ENCODE measurements around the gene FSTL5. TPM values are rescaled to one million over a fixed set of nuclear protein-coding genes. Genes with fewer than 3 reads are reported as not detected.

The FSTL5 gene
- total and polyA plus RNA-seq, 10 of the 15 experiments (the other 5 are each of a cell fraction or from before 2014, with no cell fraction given), result 0.04 to 2.4 (median 0.08) TPM; not detected in 4

DNA sequence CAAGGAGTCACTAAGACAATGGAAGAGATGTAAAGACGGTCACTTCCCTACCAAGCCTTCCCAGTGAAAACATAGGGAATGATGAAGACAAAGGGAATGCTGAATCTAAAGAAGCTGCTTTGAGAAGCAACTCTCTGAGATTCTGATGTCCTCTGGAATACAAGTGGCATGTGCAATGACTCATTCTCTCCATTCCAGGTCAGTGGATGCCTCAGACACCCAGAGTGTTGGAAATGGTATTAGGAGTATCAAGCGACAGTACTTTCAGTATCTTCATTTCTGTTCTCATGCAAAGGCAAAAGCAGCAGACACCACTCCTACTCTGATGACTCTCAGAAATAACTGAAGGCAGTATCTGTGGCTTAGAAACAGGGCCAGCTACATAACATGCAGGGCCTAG lies 102.6 kb downstream of the FSTL5 start (continued):
- TF ChIP-seq, protein P1, sequence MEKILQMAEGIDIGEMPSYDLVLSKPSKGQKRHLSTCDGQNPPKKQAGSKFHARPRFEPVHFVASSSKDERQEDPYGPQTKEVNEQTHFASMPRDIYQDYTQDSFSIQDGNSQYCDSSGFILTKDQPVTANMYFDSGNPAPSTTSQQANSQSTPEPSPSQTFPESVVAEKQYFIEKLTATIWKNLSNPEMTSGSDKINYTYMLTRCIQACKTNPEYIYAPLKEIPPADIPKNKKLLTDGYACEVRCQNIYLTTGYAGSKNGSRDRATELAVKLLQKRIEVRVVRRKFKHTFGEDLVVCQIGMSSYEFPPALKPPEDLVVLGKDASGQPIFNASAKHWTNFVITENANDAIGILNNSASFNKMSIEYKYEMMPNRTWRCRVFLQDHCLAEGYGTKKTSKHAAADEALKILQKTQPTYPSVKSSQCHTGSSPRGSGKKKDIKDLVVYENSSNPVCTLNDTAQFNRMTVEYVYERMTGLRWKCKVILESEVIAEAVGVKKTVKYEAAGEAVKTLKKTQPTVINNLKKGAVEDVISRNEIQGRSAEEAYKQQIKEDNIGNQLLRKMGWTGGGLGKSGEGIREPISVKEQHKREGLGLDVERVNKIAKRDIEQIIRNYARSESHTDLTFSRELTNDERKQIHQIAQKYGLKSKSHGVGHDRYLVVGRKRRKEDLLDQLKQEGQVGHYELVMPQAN (conservative IDR thresholded peaks at IDR 0.05), result no peak
- TF ChIP-seq SIX5 (IDR thresholded peaks at IDR 0.05; ENCODE audit: low read depth, low read length, severe bottlenecking) (no peak), RELA (IDR thresholded peaks at IDR 0.05; ENCODE audit: borderline replicate concordance, partially characterized antibody) (no peak)

DNA sequence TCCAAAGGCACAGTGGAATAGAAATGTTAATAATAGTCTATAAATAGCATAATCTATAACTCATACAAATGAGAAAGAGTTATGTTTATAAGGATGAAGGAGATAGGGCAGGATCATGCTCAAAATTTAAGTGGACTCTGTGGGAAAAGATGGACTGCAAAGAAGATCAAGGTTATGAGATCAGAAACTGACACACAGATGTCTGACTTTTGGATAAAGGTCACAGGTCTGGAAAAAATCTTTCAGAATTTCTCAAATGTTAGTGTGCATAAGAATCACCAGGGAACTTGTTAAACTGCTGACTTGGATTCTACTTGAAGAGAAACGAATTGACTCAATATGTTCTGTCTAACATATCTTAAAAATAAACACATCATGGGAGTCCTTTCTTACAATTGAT lies 104.1 kb downstream of the FSTL5 start:
- Histone ChIP-seq H3K79me2 (ENCODE audit: control insufficient read depth, insufficient read depth, low read length) (no peaks in the 10 kb centered on the region), H3K9me3 (replicated peaks; ENCODE audit: control insufficient read depth, insufficient read depth, low read length) (no peaks in the 10 kb centered on the region), H4K20me1 (ENCODE audit: control insufficient read depth, insufficient read depth) (no peaks in the 10 kb centered on the region), H2AFZ (ENCODE audit: control insufficient read depth, low read depth, low read length) (no peak overlapping the region), H3K27ac (ENCODE audit: control insufficient read depth, insufficient read depth) (no peak overlapping the region), H3K4me2 (ENCODE audit: control insufficient read depth, insufficient read depth) (no peak overlapping the region), H3K4me3 (no peak overlapping the region), H3K36me3 (ENCODE audit: control insufficient read depth in 2 of 2, insufficient read depth in 2 of 2, low read length in 1 of 2) (no peaks in the 10 kb centered on the region), H3K4me1 (ENCODE audit: control insufficient read depth, insufficient read depth, low read length) (no peaks in the 10 kb centered on the region), H3K27me3 (replicated peaks in 1 of 2; ENCODE audit: control insufficient read depth in 2 of 2, insufficient read depth in 2 of 2, low read length in 1 of 2) (no peaks in the 10 kb centered on the region), H3K9ac (ENCODE audit: control insufficient read depth, insufficient read depth, low read length) (no peak overlapping the region)
- in situ Hi-C loops (cut with MboI) (no loop called here), intact Hi-C loops (cut with micrococcal nuclease; ENCODE audit: unreplicated experiment) (no loop called here)
- no peak for ATAC-seq
- SMC1A ChIA-PET (ENCODE audit: uncharacterized antibody, unreplicated experiment), result no interaction called here
- CTCF ChIA-PET, result no interaction called here
- FAIRE-seq, result no peak
- POLR2A ChIA-PET, result no interaction called here
- 0% methylated on average over 1 of the region's 1 CpG for WGBS (ENCODE audit: insufficient coverage, insufficient replicate concordance, low lambda C conversion rate, missing lambda C conversion rate)
- RAD21 ChIA-PET (ENCODE audit: unreplicated experiment), result no interaction called here
- no peak for DNase-seq (ENCODE audit: low read depth, low spot score)
- BruUV-seq (replicated peaks), result no TSS peak
- TF ChIP-seq FOXM1 (IDR thresholded peaks at IDR 0.05; ENCODE audit: low read depth, low read length) (no peak), CHD2 (IDR thresholded peaks at IDR 0.05; ENCODE audit: borderline replicate concordance, low read depth, low read length) (no peak), IKZF1 (conservative IDR thresholded peaks at IDR 0.05) (no peak), PAX8 (IDR thresholded peaks at IDR 0.05) (no peak), ZNF24 (IDR thresholded peaks at IDR 0.05) (no peak), HDGF (IDR thresholded peaks at IDR 0.05) (no peak), SP1 (IDR thresholded peaks at IDR 0.05; ENCODE audit: low read depth, low read length) (no peak), SREBF2 (IDR thresholded peaks at IDR 0.05; ENCODE audit: low read length) (no peak), ASH2L (IDR thresholded peaks at IDR 0.05; ENCODE audit: borderline replicate concordance, low read depth) (no peak), POU2F2 (IDR thresholded peaks at IDR 0.05; ENCODE audit: borderline replicate concordance, low read depth, low read length) (no peak), CBX3 (IDR thresholded peaks at IDR 0.05; ENCODE audit: borderline replicate concordance, low read depth) (no peak), CBFB (IDR thresholded peaks at IDR 0.05; ENCODE audit: low read depth) (no peak)
- TF ChIP-seq, protein P2, sequence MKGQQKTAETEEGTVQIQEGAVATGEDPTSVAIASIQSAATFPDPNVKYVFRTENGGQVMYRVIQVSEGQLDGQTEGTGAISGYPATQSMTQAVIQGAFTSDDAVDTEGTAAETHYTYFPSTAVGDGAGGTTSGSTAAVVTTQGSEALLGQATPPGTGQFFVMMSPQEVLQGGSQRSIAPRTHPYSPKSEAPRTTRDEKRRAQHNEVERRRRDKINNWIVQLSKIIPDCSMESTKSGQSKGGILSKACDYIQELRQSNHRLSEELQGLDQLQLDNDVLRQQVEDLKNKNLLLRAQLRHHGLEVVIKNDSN (IDR thresholded peaks at IDR 0.05; ENCODE audit: borderline replicate concordance, extremely low read length, insufficient read depth, low read depth, low read length), result no peak
- TF ChIP-seq, protein P3, sequence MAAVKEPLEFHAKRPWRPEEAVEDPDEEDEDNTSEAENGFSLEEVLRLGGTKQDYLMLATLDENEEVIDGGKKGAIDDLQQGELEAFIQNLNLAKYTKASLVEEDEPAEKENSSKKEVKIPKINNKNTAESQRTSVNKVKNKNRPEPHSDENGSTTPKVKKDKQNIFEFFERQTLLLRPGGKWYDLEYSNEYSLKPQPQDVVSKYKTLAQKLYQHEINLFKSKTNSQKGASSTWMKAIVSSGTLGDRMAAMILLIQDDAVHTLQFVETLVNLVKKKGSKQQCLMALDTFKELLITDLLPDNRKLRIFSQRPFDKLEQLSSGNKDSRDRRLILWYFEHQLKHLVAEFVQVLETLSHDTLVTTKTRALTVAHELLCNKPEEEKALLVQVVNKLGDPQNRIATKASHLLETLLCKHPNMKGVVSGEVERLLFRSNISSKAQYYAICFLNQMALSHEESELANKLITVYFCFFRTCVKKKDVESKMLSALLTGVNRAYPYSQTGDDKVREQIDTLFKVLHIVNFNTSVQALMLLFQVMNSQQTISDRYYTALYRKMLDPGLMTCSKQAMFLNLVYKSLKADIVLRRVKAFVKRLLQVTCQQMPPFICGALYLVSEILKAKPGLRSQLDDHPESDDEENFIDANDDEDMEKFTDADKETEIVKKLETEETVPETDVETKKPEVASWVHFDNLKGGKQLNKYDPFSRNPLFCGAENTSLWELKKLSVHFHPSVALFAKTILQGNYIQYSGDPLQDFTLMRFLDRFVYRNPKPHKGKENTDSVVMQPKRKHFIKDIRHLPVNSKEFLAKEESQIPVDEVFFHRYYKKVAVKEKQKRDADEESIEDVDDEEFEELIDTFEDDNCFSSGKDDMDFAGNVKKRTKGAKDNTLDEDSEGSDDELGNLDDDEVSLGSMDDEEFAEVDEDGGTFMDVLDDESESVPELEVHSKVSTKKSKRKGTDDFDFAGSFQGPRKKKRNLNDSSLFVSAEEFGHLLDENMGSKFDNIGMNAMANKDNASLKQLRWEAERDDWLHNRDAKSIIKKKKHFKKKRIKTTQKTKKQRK (IDR thresholded peaks at IDR 0.05; ENCODE audit: low read depth, low read length), result no peak
- TF ChIP-seq, protein P4, sequence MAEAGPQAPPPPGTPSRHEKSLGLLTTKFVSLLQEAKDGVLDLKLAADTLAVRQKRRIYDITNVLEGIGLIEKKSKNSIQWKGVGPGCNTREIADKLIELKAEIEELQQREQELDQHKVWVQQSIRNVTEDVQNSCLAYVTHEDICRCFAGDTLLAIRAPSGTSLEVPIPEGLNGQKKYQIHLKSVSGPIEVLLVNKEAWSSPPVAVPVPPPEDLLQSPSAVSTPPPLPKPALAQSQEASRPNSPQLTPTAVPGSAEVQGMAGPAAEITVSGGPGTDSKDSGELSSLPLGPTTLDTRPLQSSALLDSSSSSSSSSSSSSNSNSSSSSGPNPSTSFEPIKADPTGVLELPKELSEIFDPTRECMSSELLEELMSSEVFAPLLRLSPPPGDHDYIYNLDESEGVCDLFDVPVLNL (IDR thresholded peaks at IDR 0.05; ENCODE audit: low read depth, low read length), result no peak

All from GM12878 (cell line).